ENCODE results near the gene MED22.

DNA sequence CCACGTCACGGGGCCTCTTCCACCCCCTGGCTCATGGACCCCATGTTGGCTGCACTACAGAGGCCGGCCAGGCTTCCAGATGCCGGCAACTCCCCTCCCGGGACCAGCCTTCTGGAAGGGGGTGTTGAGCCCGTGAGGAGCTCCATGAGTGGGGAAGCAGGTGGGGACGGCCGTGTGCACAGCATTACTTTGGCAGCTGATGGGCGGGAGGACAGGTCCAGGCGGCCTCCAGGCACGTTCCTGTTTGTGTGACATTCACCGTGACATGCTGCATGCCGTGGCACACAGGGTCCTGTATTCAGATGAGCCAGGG, 43.8 kb downstream of the MED22 start:
- TF ChIP-seq, protein P1, sequence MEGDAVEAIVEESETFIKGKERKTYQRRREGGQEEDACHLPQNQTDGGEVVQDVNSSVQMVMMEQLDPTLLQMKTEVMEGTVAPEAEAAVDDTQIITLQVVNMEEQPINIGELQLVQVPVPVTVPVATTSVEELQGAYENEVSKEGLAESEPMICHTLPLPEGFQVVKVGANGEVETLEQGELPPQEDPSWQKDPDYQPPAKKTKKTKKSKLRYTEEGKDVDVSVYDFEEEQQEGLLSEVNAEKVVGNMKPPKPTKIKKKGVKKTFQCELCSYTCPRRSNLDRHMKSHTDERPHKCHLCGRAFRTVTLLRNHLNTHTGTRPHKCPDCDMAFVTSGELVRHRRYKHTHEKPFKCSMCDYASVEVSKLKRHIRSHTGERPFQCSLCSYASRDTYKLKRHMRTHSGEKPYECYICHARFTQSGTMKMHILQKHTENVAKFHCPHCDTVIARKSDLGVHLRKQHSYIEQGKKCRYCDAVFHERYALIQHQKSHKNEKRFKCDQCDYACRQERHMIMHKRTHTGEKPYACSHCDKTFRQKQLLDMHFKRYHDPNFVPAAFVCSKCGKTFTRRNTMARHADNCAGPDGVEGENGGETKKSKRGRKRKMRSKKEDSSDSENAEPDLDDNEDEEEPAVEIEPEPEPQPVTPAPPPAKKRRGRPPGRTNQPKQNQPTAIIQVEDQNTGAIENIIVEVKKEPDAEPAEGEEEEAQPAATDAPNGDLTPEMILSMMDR (optimal IDR thresholded peaks at IDR 0.05 in 1 of 3, IDR thresholded peaks at IDR 0.05 in 1 of 3, conservative IDR thresholded peaks at IDR 0.05 in 1 of 3; ENCODE audit: extremely low read depth in 1 of 3, insufficient read depth in 2 of 3, low read length in 3 of 3), result no peak
- no peak for TF ChIP-seq EZH2 (IDR thresholded peaks at IDR 0.05; ENCODE audit: low read length)
